ENCODE data around the gene OR52K2. TPM values are rescaled to one million over a fixed set of nuclear protein-coding genes. Genes with fewer than 3 reads are reported as not detected.

OR52K2 gene
- total and polyA plus RNA-seq, 12 donors: 0.23 to 0.26 TPM; not detected in 10

GRCh38 chr11:4496557-4497248 is 47.6 kb downstream of the OR52K2 start:
- peak in 1 of 8 donors; percentile 68 for ATAC-seq

More at GRCh38 chr11:4496557-4497248, 47.6 kb downstream of the OR52K2 start:
- intact Hi-C loops (cut with DNase I): no loop called here
- DNase-seq: no peak
- TF ChIP-seq CTCF (IDR thresholded peaks at IDR 0.05): no peak
- WGBS, 2 donors: 40 to 46% methylated on average over 15 of the region's 15 CpGs
- Histone ChIP-seq H3K4me1 (peaks cover 0 to 18% (median 4%) of the 10 kb centered on the region in 9 donors), H3K9me3 (no peaks in the 10 kb centered on the region), H3K27ac (no peak overlapping the region), H3K27me3 (peaks cover 0 to 18% (median 5%) of the 10 kb centered on the region in 7 donors), H3K4me3 (no peak overlapping the region), H3K36me3 (no peaks in the 10 kb centered on the region)

Other genes with a start within 250 kb of the OR52K2 start
- gene OR52B4, start 80.9 kb upstream of the OR52K2 start, total RNA-seq: not detected
- not detected for gene OR52B4, start 80.9 kb upstream of the OR52K2 start, polyA plus RNA-seq
- gene TRIM21, start 55.6 kb upstream of the OR52K2 start, total RNA-seq: 10 to 100 TPM in 2 of 10 donors, 1 to 10 TPM in 8; 4.4 to 36.8 (median 7.4) TPM
- gene TRIM21, start 55.6 kb upstream of the OR52K2 start, polyA plus RNA-seq: 10 to 100 TPM in 1 of 2 donors, 1 to 10 TPM in 1; 8.5 to 12.0 TPM
- gene OR52K1, start 33.4 kb downstream of the OR52K2 start, total RNA-seq: not detected
- not detected for gene OR52K1, start 33.4 kb downstream of the OR52K2 start, polyA plus RNA-seq
- gene OR52M1, start 95.9 kb downstream of the OR52K2 start, total RNA-seq: not detected
- not detected for gene OR52M1, start 95.9 kb downstream of the OR52K2 start, polyA plus RNA-seq
- not detected for gene OR52I2, start 132.4 kb downstream of the OR52K2 start, total RNA-seq
- gene OR52I2, start 132.4 kb downstream of the OR52K2 start, polyA plus RNA-seq: not detected
- not detected for gene OR52I1, start 144.7 kb downstream of the OR52K2 start, total RNA-seq
- gene OR52I1, start 144.7 kb downstream of the OR52K2 start, polyA plus RNA-seq: not detected
- 10 to 100 TPM in 6 of 10 donors, 1 to 10 TPM in 4; 6.4 to 12.8 (median 10.5) TPM for gene TRIM68, start 158.9 kb downstream of the OR52K2 start, total RNA-seq
- gene TRIM68, start 158.9 kb downstream of the OR52K2 start, polyA plus RNA-seq: 1 to 10 TPM; 3.5 to 5.3 TPM
- gene OR51D1, start 188.2 kb downstream of the OR52K2 start, total RNA-seq: not detected
- gene OR51D1, start 188.2 kb downstream of the OR52K2 start, polyA plus RNA-seq: not detected
- 1 to 10 TPM in 9 of 10 donors, under 1 TPM in 1; 0.68 to 3.4 (median 1.6) TPM for gene OR51E1, start 194.7 kb downstream of the OR52K2 start, total RNA-seq
- 1 to 10 TPM; 2.3 to 2.6 TPM for gene OR51E1, start 194.7 kb downstream of the OR52K2 start, polyA plus RNA-seq
- gene OR51E2, start 248.6 kb downstream of the OR52K2 start, total RNA-seq: under 1 TPM in 4 of 10 donors, not detected in 6; 0.12 to 0.25 (median 0.16) TPM
- under 1 TPM; 0.07 to 0.25 TPM for gene OR51E2, start 248.6 kb downstream of the OR52K2 start, polyA plus RNA-seq

All from heart right ventricle (tissue), 16 donors.